GM21737 (cell line): ENCODE results near the gene MGAT3.
"Not testable (repeated sequence)": the region's sequence is repeated elsewhere in the genome, so short reads cannot be mapped to it uniquely, and the experiment has no call there.

Source experiments
- ATAC-seq: cut with Tn5 transposase; IDR thresholded peaks from one replicate; pipeline ENCODE4 v1.9.1; 2021; ENCODE audit warnings: mild to moderate bottlenecking, moderate library complexity; ENCODE audit not compliant: unreplicated experiment

MGAT3 gene

GRCh38 chr22:39508393-39508792 lies 51.6 kb downstream of the MGAT3 start:
- no peak for ATAC-seq

- no peak for ATAC-seq
Measured at GRCh38 chr22:39510529-39511149, 53.8 kb downstream of the MGAT3 start.

GRCh38 chr22:39511226-39511625 lies 54.4 kb downstream of the MGAT3 start:
- no peak for ATAC-seq

- ATAC-seq, result no peak
Measured at GRCh38 chr22:39512026-39512425, 55.2 kb downstream of the MGAT3 start.

- no peak for ATAC-seq
Measured at GRCh38 chr22:39513791-39514190, 57.0 kb downstream of the MGAT3 start.

- ATAC-seq, result no peak
Measured at GRCh38 chr22:39514373-39514973, 57.7 kb downstream of the MGAT3 start.

GRCh38 chr22:39515266-39516050 lies 58.6 kb downstream of the MGAT3 start:
- ATAC-seq, result no peak

- ATAC-seq, result no peak
Measured at GRCh38 chr22:39517470-39517869, 60.7 kb downstream of the MGAT3 start.

- no peak for ATAC-seq
Measured at GRCh38 chr22:39518144-39518786, 61.5 kb downstream of the MGAT3 start.

GRCh38 chr22:39518996-39519680 lies 62.3 kb downstream of the MGAT3 start:
- ATAC-seq, result no peak

- peak; percentile 71 for ATAC-seq
Measured at GRCh38 chr22:39519681-39520225, 62.9 kb downstream of the MGAT3 start.

- ATAC-seq, result peak; percentile 37
Measured at GRCh38 chr22:39520226-39521105, 63.7 kb downstream of the MGAT3 start, which contains the start of gene ATF4. Gene ATF4, plus strand, starts transcription at chr22:39520562. Its CDS starts 884 bp downstream, at chr22:39521446.

GRCh38 chr22:39521106-39521885 lies 64.5 kb downstream of the MGAT3 start:
- not testable (repeated sequence) for ATAC-seq

GRCh38 chr22:39522091-39522490 lies 65.3 kb downstream of the MGAT3 start:
- ATAC-seq, result not testable (repeated sequence)

GRCh38 chr22:39522567-39523300 lies 65.9 kb downstream of the MGAT3 start:
- ATAC-seq, result no peak

- no peak for ATAC-seq
Measured at GRCh38 chr22:39524089-39524752, 67.4 kb downstream of the MGAT3 start.
